RCC 7860 (cell line): ENCODE data around the gene C19orf38.

Experiments used
- DNase-seq: peaks from one replicate; pipeline ENCODE4 v3.0.0-alpha.2; 2015; ENCODE audit warnings: low spot score
- FAIRE-seq: peaks from 2 replicates; lab custom pipeline; 2012; peaks lifted over from hg19 to GRCh38; lab: Jason Lieb, UNC

C19orf38 gene, protein sequence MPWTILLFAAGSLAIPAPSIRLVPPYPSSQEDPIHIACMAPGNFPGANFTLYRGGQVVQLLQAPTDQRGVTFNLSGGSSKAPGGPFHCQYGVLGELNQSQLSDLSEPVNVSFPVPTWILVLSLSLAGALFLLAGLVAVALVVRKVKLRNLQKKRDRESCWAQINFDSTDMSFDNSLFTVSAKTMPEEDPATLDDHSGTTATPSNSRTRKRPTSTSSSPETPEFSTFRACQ

DNA sequence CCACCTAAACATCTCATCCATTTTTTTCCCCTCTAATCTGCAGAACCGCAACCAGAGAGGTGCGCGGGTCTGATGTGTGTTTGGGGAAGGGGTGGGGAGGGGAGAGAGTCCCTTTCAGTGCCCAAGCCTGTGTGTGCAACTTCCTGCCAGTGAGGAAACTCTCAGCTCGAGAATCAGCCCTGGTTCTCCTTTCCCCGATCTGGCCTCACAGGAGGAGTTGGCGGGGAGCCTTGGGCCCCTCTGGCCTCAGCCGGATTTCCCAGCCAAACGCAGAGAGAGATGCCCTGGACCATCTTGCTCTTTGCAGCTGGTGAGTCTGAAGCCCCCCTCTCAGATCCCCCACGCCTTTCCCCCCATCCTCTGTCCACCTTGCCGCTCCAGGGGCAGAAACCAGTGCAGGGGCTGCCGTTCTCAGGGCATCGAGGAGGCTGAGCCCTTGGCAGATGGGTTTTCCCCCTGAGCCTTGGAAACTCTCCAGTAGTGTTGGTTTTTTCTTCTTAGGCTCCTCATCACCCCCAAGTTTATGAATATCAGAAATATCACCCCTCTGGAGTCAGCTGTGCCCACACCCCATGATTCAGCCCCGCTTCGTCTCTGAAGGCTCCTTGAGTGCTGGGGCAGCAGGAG is at the start of gene C19orf38:
Gene C19orf38, plus strand, starts transcription at position 186 of the 627 bp plus-strand sequence. Its CDS starts 94 bp downstream, at position 280.
- DNase-seq (no peak), FAIRE-seq (no peak)

DNA sequence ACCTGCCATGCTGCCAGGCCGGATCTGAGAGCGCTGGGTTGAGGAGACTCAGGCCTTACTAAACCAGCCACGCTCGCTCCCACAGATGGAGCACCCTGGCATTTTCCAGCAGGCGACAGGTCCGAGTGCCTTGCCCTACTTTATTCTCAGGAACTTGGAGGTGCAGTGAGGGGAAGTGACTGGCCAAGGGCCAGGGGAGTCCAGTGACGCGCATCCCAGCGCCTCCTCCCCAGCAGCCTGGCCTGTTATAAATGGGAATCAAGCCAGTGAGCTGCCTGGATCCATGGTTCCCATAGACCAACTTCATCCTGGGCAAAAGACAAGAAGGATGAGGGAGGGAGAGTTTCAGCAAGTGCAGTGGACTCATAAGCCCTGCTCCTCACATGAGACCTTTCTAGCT is 47.7 kb upstream of the C19orf38 start:
- DNase-seq (no peak), FAIRE-seq (no peak)

DNA sequence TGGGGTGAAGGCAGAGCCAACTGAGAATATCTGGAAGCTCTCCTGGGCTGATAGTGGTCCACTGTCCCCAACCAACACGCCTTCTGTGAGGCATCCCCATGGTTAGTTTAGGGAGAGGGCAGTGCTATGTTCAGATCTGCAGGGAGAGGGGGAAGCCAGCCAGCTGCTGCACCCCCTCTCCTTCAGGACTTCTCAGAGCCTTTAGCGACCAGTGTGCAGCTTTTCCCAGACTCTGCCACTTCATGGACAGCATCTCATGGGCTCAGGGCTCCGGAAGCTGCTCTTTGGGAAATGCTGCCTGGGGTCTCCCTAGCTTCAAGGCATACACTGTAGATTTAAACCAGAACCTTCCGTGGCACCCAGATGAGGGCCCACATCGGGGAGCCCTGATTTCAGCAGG is 45.7 kb upstream of the C19orf38 start:
- FAIRE-seq: no peak
- no peak for DNase-seq

DNA sequence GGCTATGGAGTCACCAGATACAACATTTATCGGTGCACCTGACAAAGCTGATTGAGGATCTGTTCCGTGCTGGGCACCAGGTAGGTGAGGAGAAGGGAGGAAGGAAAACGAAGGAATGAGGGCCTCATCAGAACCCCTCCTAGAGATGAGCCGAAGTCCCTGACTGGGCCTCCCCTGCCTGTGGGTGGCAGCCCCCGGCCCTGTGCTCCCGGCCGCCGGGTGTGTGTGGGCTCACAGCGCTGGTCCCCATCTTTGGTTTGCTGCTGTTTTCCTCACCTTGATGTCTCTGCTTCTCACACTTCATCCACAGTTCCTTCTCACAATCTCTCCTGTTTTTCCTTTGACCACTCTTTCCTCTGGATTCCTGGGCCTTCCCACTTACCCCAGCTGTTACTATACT is 45.0 kb upstream of the C19orf38 start:
- DNase-seq: no peak
- FAIRE-seq: no peak

DNA sequence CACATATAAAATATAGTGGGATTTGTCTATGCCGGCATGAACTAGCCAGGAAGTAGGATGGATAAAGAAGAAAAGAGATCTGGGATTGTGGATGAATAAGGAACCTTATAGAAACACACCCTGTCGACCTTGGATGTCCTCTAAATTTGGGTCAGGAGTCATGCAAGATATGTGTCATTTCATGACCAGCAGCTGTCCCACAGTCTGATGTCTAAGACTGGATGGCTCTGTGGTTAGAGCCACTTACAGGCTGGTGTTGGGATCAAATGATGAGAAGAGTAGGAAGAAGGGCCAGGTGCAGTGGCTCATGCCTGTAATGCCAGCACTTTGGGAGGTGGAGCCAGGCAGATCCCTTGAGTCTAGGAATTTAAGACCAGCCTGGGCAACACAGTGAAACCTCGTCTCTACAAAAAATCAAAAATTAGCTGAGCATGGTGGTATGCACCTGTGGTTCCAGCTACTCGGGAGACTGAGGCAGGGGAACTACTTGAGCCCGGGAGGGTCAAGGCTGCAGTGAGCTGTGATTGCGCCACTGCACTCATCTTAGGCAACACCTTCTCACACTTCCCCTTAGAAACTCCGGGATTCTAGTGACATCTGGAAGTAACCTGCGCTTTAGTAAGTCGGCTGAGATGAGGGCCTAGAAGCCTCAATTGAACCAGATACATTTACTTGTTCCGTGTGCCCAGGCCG is 43.0 kb upstream of the C19orf38 start:
- no peak for DNase-seq
- FAIRE-seq: no peak

DNA sequence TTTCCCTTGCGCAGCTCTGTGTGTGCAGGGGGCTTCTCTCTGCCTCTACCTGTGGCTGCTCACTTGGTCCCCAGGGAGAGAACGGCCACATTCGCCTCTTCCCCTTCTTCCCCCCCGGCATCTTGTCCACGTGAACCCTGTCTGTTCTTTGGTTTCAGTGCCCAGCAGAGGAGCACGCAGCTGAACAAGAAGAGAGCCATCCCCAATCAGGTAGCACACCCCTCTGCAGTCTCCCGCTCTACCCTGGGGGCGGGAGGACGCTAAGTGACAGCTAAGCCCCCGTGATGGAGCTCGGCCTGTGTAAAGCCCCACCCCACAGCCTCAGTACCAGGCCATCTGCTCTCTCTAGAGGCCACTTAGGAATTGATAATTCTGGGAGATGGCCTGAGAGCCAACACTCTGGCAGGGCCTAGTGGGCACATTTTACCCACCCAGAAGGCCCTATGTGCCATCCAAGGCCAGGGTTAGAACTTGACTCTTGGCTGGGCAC is 42.4 kb upstream of the C19orf38 start:
- no peak for DNase-seq
- no peak for FAIRE-seq

DNA sequence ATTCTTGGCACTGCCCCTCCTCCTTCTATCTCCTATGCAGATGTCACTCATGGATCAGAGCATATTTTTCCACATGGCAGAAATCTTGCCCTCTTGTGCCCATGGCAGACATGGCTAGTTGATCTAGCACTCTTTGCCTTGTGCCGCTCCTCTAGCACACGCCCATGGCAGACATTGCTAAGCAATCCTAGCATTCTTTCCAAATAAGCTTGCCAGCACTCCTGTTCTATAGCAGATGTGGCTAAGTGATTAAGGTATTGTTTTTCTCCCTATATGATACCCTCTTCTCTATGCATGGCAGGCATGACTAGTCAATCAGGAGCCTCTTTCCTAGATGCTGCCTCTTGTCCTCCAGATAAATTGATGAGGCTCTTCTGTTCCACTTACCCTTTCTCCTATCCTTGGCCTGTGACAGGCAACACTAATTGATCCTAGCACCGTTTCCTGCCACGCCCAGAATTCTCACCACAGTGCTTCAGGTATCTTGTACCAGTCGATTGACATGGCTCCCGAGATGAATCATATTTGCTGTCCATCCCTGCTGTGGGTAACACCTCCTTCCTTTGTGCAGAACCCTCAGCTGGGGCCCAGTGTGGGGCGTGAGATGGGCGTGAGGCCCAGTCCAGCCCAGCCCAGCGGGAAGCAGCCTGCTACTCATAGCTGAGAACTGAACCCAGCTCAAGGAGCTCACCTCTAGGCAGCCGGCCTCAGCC is 39.1 kb upstream of the C19orf38 start:
- no peak for DNase-seq

DNA sequence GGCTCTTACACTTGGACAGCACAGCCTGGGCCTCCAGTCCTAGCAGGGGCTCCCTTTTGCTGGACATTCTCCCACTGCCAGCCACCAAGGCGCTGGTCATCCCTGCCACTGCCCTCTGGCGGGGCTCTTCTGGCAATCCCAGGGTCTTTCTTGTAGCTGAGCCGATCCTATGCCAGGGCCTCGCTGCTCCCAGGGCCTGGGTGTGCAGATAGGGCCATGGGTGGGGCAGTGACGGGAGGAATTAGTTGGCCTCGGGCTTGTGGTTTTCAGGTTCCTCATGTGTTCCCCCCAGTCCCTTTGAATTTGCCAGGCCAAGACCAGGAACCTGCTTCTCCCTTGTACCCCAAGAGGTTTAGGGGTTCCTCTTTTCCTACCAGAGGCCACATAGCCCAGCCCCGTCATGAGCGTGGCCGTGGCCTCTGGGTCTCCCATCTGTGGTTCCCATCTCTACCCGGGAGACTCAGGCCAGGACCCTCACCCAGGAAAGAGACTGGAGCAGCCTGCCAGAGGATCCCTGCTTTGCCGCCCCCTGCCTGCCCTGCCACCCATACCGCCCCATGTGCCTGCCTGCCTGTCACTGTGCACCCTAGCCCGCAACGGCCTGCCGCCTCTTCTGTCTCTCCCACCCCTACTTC is 38.4 kb upstream of the C19orf38 start:
- FAIRE-seq (no peak), DNase-seq (no peak)

More for the DNA sequence above, 39.1 kb upstream of the C19orf38 start:
- FAIRE-seq: no peak

DNA sequence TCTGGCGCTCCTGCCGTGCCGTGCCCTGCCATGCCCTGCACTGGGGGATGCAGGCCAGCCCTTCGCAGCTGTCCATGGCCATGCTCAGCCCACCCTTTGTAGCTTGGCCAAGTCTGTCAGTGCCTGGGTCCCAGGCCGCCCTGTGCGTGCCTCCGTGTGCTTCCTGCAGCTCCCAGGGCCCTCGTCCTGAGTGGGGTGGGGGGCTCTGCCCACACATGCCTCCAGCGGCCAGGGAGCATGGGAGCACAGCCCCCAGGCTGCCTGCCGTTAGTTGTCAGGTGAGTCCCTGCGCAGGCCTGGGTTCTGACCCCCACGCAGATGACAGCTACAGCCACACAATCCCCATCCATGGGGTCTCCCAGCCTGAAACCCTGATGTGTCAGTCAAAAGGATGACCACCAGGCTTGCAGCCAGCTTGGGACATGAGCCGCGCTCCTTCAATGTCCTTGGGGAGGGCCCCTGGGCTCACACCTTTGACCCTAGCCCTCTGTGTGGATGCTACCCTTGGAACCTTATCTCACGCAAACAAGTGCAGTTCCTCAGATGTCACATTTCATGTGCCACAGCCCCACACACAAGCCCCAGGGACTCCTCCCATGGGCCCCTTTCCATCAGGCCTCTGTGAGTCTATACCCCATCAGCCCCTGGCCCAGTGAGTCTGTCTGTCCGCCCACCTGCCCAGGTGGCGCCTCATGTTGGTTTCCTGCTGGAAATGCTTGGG is 36.7 kb upstream of the C19orf38 start:
- no peak for FAIRE-seq
- DNase-seq: no peak

DNA sequence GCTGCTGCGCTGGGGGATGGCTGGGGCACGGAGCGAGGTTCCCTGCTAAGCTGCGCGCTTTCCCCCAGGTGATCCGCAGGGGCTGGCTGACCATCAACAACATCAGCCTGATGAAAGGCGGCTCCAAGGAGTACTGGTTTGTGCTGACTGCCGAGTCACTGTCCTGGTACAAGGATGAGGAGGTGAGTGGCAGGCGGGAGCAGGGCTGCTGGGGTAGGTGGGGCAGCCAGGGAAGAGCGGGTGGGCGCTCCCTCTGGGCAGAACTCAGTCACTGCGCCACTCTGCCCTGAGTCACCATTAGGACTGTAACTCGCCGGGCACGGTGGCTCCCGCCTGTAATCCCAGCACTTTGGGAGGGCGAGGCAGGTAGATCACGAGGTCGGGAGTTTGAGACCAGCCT is 36.0 kb upstream of the C19orf38 start:
- FAIRE-seq (no peak), DNase-seq (no peak)

DNA sequence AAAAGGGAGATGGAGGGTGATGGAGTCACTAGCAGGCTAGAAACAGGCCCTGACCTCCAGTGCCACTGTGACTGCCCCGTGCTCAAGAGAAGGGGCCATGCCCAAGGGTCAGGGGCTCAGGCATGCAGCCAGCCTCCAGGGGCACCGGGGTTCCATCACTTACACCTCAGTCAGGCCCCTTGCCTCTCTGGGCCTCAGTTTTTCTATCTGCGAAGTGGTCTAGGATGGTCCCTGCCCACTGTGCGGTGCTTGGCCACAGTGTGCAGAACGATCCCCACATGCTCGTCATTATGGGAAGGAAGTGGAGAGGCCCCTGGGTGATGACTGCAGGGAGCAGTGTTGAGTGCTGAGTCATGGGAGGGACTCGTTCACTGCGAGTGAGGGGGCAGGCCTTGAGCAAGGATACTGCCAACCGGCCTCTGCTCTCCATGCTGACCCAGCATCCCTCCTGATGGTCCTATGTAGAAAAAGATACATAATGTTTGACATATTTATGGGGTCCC is 35.3 kb upstream of the C19orf38 start:
- DNase-seq: peak; percentile 83
- FAIRE-seq: peak; percentile 63

DNA sequence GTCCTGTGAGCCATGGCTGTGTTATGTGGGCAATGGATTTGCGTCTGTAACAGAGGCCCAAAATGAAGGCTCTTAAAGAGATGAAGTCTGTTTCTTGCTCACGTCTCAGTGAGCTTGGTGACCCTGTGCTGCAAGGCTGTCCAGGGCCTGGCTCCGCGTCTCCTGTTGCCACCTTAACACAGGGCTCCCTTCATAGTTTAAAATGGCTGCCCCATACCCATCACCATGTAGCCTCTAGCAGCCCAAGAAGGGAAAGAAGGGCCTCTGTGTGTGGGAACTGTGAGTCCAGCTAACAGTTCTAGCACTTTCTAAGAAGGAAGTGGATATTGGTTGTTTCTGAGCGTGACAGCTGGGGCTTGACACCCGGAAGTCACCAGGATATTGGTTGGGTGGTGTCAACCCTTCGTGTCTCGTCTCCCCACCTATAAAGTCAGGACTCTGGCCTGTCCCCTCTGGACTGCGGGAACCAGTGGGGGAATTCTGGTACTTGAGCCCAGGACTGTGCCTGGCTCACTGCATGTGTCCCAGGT is 33.1 kb upstream of the C19orf38 start:
- no peak for FAIRE-seq

DNA sequence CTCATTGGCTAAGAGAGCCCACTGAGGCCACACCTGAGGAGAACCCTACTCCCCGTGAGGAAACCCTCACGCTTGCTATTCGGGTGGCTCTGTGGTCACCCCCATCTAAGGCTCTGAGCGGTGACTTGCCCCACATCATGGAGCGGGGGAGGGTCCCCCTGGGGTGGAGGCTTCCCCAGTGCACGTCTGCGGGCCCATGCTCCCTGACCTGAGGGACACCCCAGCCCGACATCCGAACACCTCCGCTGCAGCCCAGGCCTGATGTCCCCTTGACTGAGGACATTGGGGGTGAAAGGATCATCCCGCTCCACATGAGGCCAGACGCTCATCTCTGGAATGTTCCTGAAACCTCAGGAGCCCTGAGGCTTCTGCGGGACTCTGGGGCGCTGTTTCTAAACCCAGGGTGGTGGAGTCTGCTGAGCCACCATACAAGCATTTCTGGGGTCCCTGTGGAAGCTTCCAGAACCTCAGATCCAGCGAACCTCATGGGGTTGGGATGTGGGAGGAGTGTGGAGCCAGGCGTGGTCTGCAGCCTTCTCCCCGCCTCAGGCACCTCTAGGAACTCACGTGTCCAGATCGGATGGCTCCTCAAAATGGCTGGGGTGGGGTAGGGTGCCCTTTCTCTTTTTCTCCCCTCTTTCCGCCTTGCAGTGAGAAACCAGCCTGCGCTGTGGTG is 32.1 kb upstream of the C19orf38 start:
- no peak for DNase-seq
- FAIRE-seq: no peak

More for the DNA sequence above, 33.1 kb upstream of the C19orf38 start:
- DNase-seq: no peak

DNA sequence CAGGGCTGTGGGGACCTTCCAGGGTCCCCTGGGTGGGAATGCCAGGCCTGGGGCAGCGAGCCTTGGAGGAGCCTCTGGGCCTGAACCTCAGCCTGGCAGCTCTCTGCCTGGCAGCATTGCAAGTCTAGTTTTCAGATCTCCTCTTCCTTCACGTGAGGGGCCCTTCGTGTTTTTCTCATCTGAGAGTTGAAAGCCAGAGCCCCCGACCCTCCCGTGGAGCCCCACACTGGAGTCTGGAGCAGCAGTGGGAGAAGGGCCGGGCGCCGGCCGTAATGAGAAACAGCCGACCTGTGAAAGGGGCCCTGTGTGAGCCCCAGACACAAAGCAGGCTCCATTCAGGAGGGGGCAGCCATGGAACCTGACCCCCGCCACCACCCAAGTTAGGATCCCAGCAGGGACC is 31.5 kb upstream of the C19orf38 start:
- DNase-seq (no peak), FAIRE-seq (no peak)

DNA sequence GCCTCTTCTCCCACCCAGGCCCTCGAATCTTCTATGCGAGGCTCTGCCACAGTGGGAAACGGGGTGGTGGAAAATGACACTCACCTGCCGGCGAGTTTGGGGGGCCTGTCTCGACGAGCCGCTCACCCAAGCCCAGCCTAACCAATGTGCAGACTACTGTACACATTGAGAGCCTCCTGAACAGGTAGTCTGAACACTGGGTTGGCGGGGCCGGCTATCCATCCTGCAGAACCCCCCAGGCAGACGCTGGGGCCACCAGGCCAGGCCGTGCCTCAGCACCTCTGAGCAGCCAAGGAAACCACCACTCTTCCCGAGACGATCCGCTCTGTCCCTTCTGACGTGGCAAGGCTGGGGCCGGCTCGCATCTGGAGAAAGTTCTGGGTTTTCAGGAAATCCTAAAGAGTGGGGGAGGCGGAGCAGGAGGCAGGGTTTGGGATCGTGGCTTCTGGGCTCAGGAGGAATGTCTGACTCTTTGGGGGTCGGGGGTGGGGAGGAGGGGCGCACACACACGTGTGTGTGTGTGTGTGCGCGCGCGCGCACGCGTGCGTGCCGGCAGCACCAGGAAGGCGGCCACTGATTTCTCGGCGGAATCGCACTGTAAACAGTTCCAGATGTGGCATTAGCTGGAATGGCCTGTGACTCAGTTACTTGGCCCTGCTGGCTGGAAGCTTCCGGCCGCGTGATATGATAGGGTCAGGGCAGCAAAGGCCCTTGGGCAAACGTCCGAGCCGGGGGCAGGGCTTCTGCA is 30.8 kb upstream of the C19orf38 start:
- DNase-seq: no peak
- FAIRE-seq: no peak

DNA sequence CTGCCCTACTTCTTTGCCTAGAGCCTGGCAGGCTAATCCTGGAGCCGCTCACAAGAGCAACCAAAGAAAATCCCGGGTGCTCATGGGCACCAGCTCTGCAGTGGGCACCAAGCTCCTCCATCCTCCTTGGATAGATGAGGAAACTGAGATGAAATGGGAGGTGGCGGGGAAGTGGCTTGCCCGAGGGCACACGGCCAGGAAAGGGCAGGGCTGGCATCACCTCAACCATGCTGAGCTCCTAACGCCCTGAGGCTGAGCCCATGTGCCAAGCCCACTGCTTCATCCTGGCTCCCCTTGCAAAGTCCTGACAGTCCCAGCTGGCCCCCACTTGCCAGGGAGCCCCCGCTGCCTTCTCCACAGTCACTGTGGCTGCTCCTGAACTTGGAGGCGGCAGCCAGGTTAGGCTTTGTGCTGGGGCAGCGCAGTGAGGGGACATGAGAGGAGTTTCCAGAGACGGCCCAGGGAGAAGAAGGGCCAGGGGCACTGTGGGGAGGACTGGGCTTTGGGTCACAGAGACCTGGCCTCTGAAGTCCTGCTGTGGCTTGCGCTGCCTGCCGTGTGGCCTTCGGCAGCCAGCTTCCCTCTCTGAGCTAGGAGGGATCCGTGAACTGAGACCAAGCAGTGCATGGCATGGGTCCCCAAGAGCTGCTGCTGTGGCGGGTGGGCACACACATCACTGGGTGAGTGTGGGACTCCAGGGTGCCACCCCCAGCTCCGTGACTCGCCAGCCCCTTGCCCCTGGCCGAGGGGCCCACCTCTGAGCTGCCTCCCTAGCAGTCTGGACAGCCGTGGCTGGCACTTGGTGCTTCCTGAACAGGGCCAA is 29.7 kb upstream of the C19orf38 start:
- FAIRE-seq (no peak), DNase-seq (no peak)
